ENCODE results near the gene GNLY.

The GNLY gene

GRCh38 chr2:85720533-85720932 lies 26.4 kb downstream of the GNLY start:
- no peak overlapping the region for H3K4me3 ChIP-seq
- no peak overlapping the region for H3K27ac ChIP-seq

- Histone ChIP-seq H3K27ac (no peak overlapping the region), H3K4me3 (no peak overlapping the region)
Observed at GRCh38 chr2:85721641-85722040, 27.5 kb downstream of the GNLY start.

GRCh38 chr2:85722519-85722918 lies 28.4 kb downstream of the GNLY start:
- Histone ChIP-seq H3K27ac (no peak overlapping the region), H3K4me3 (no peak overlapping the region)

DNA sequence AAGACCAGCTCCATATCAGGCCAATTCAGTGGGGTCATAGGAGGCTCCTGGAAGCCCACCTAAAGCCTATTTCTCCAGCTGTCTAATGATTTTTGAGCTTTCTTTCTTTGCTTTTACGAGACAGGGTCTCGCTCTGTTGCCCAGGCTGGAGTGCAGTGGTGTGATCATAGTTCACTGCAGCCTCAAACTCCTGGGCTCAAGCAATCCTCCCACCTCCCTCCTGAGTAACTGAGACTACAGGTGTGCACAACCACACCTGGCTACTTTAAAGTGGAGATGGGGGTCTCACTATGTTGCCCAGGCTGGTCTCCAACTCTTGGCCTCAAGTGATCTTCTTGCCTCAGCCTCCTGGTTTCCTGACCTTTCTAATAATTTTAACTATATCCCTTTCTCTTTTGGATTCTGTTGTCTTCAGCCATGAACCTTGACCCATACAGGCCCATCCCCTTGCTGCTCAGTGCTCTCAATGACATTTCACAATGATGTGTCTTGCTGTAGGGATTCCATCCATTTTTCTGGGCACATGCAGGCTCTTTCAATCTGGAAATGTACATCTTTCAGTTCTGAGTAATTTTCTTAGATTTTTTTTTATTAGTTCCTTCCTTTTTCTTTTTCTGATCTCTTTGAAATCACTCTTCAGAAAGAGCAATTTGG lies 29.7 kb downstream of the GNLY start:
- H3K4me3 ChIP-seq: no peak overlapping the region

GRCh38 chr2:85724731-85725181 lies 30.6 kb downstream of the GNLY start:
- H3K4me3 ChIP-seq: no peak overlapping the region
- peak overlapping the region in 1 of 21 experiments; percentile 26 for H3K27ac ChIP-seq

More for the DNA sequence above, 29.7 kb downstream of the GNLY start:
- no peak overlapping the region for H3K27ac ChIP-seq

GRCh38 chr2:85725451-85725850 lies 31.3 kb downstream of the GNLY start:
- H3K27ac ChIP-seq: no peak overlapping the region

DNA sequence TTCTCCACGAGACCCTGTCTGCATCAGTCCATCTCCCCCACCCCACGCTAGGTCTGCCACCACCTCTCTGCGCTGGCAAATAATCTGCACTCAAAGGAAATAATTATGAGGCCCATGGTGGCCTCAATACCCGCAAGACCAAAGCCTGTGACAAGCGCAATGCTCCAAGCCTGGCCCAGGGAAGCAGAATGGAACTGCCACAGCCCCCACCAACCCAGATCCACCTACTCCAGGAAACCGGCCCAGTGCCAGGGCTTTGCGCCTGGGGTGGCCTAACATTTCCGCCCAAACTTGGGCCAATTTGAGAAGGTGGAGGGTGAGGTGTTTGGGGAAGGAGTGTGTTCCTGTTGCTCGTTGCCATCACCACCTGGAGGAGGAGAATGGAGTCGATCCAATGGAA lies 33.6 kb downstream of the GNLY start:
- Histone ChIP-seq H3K4me3 (no peak overlapping the region), H3K27ac (peak overlapping the region in 1 of 21 experiments; percentile 18)

More at GRCh38 chr2:85725451-85725850, 31.3 kb downstream of the GNLY start:
- H3K4me3 ChIP-seq: no peak overlapping the region

DNA sequence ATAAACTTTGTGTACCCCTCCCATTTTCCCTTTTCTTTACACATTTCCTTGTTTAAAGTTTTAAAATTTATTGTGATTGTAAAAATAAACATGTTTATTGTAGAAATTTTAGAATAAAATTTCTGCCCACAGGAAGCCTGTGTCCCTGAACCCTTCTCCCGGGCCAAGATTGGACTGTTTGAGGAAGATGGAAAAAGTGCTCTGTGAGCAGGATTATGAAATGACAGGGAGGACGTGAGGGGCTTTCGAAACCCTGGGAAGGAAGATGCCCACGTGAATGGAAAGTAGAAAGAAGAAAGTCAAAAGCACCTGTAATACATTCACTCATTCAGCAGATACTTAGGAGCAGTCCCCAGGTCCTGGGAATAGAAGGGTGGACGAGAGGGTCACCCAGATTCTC lies 34.2 kb downstream of the GNLY start:
- Histone ChIP-seq H3K4me3 (no peak overlapping the region), H3K27ac (peak overlapping the region in 4 of 21 experiments; percentile 16 to 51 (median 22))

GRCh38 chr2:85728883-85729824 lies 35.0 kb downstream of the GNLY start:
- H3K27ac ChIP-seq: peak overlapping the region in 4 of 21 experiments; percentile 16 to 51 (median 22)

DNA sequence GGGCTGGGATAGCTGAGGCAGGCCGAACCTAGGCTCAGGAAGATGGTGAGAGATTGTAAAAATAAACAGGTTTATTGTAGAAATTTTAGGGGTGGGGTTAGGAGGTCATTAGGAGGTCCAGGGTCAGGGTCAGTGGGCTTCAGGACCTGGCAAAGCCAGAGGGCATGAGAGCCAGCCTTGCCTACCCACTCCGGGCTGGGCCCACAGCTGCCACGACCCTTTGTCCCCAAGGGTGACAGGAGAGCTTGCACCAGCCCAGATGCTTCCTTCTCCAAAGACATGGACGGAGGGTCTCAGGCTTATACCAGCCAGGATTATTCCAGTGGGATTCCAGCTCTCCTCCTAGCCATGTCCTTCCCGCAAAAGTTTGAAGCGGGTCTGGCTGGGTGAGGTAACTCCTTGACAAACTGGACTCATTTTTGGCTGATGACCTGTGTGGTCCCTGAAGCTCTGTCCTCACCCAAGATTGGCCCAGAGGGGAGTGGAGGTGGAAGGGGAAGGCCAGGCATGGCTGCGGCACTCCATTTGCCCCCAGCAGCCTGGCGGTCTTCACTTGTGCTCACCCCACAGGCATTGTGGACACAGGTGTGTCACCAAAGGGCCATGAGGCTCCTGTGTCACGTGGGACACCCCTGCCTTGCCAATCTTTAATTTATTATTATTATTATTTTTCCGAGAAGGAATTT lies 35.8 kb downstream of the GNLY start:
- no peak overlapping the region for H3K4me3 ChIP-seq
- H3K27ac ChIP-seq: peak overlapping the region in 1 of 21 experiments; percentile 27

More at GRCh38 chr2:85728883-85729824, 35.0 kb downstream of the GNLY start:
- no peak overlapping the region for H3K4me3 ChIP-seq

DNA sequence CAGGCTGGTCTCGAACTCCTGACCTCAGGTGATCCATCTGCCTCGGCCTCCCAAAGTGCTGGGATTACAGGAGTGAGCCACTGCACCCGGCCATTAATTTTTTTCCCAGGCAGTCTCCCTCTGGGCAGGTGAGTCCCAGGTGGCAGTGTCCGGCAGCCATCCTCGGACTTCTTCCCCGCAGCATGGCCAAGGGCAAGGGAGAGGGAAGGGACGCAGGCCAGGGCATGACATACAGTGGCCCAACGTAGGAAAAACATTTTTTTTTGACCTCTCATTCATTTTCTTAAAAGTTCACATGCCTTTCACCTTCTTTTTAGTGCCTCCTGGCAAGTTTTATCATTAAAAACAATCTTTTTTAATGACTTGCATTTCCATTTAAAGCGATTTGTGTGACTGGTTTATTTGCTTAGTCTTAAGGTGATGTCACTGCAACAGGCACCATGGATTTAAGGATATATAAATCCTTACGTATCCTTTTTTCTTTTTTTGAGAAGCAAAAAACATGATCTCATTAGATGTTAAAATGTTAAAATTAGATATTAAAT lies 36.6 kb downstream of the GNLY start:
- Histone ChIP-seq H3K4me3 (no peak overlapping the region), H3K27ac (peak overlapping the region in 1 of 21 experiments; percentile 26)

DNA sequence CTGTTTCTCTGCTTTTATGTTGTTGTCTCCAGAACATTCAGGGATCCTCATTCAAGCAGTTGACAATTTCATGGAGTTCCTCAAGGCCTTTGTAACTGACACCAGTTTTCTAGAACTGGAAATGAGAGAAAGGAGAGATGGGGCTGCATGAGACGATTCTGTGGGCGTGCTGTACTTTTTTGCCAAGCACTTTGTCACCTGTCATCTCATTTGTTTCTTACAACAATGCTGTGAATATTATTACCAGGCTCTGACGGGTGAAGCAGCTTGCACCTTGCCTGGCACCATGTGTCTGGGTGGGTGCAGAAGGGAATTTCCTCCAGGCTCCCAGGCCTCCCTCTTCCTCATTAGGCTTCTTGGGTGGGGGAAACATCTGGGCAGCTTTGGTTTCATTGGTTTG lies 37.4 kb downstream of the GNLY start:
- no peak overlapping the region for H3K4me3 ChIP-seq
- peak overlapping the region in 1 of 21 experiments; percentile 26 for H3K27ac ChIP-seq

- peak overlapping the region in 4 of 21 experiments; percentile 33 to 79 (median 52) for H3K27ac ChIP-seq
Observed at GRCh38 chr2:85732467-85733120, 38.4 kb downstream of the GNLY start.

GRCh38 chr2:85733121-85733960 lies 39.2 kb downstream of the GNLY start:
- Histone ChIP-seq H3K4me3 (no peak overlapping the region), H3K27ac (peak overlapping the region in 5 of 21 experiments; percentile 10 to 75 (median 51))

More at GRCh38 chr2:85732467-85733120, 38.4 kb downstream of the GNLY start:
- H3K4me3 ChIP-seq: no peak overlapping the region

DNA sequence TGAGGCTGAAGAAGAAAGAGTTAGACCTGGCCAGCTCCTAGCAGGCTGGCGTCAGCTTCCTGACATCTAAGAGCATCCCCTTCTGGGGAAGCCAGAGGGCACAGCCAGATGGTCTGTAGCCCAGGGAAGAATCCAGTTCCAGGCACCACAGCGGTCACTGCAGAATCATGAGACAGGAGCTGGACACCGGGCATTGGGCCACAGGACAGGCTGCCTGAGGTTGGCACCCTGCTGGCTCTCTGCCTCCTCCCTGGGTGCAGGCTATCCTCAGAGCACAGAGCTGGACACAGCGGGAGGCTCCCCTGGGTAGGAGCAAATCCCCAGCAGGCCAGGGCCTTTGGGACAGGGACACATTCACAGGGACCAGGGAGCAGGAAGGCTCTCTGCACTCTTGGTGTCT lies 39.9 kb downstream of the GNLY start:
- peak overlapping the region in 3 of 21 experiments; percentile 35 to 75 (median 51) for H3K27ac ChIP-seq

GRCh38 chr2:85734942-85735608 lies 40.9 kb downstream of the GNLY start:
- Histone ChIP-seq H3K4me3 (no peak overlapping the region), H3K27ac (peak overlapping the region in 4 of 21 experiments; percentile 17 to 75 (median 40))

More for the DNA sequence above, 39.9 kb downstream of the GNLY start:
- H3K4me3 ChIP-seq: no peak overlapping the region

DNA sequence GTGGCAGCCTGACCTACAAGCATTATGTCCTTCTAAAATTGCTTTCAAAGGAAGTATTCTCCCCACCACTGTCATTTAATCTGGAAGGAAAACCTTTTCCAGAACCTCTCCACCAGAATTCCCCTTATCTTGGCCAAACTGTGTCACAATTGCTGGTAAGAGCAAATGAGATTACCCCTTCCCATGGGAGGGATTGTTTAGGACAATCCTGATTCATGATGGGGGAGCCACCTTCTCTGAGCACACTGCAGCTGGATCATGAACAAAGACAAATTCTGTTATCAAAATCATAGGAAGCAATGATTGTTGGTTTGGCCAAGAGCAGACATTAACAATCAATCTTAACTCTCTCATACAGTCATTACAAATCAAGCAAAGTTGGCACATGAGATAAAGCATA lies 41.5 kb downstream of the GNLY start:
- no peak overlapping the region for H3K4me3 ChIP-seq
- peak overlapping the region in 2 of 21 experiments; percentile 41 to 75 for H3K27ac ChIP-seq

Data from skin epidermis (tissue), 12 donors.